GM23248 (cell line): ENCODE data around the gene GNAI2. TPM values are rescaled to one million over a fixed set of nuclear protein-coding genes. Genes with fewer than 3 reads are reported as not detected.
A peak's percentile ranks its signal among the peaks of the same experiment; 100 is the strongest.

Experiments
- DNase-seq: peaks from one replicate; pipeline ENCODE4 v3.0.0-alpha.2; 2015
- H2AFZ ChIP-seq: fragments of 200-600 bp; sonication (generic); 2 replicates; pipeline ENCODE4 v1.6.1; 2016; ENCODE audit warnings: antibody characterized with exemption
- H3F3A ChIP-seq: fragments of 200-600 bp; sonication (generic); 2 replicates; pipeline ENCODE4 v1.6.1; 2016; ENCODE audit warnings: mild to moderate bottlenecking, antibody characterized with exemption, mixed run types; ENCODE audit not compliant: insufficient read depth
- H3K27ac ChIP-seq: fragments of 200-600 bp; sonication (generic); 2 replicates; pipeline ENCODE4 v1.5.1; 2016; ENCODE audit warnings: mild to moderate bottlenecking
- H3K27me3 ChIP-seq: fragments of 200-600 bp; sonication (generic); replicated peaks from 2 replicates; pipeline ENCODE4 v1.6.1; 2016; ENCODE audit warnings: mild to moderate bottlenecking; ENCODE audit not compliant: insufficient read depth
- H3K36me3 ChIP-seq: fragments of 200-600 bp; sonication (generic); 2 replicates; pipeline ENCODE4 v1.6.1; 2016; ENCODE audit warnings: low read depth, mild to moderate bottlenecking
- H3K4me1 ChIP-seq: fragments of 200-600 bp; sonication (generic); 2 replicates; pipeline ENCODE4 v1.6.1; 2016; ENCODE audit warnings: mild to moderate bottlenecking; ENCODE audit not compliant: insufficient read depth
- H3K4me2 ChIP-seq: fragments of 200-600 bp; sonication (generic); one replicate; pipeline ENCODE4 v1.6.1; 2016; ENCODE audit warnings: mild to moderate bottlenecking; ENCODE audit not compliant: unreplicated experiment
- H3K4me3 ChIP-seq: fragments of 200-600 bp; sonication (generic); 2 replicates; pipeline ENCODE4 v1.5.1; 2016; ENCODE audit warnings: mild to moderate bottlenecking
- H3K79me2 ChIP-seq: fragments of 200-600 bp; sonication (generic); 2 replicates; pipeline ENCODE4 v1.6.1; 2016; ENCODE audit warnings: mild to moderate bottlenecking; ENCODE audit not compliant: insufficient read depth
- H3K9ac ChIP-seq: fragments of 200-600 bp; sonication (generic); 2 replicates; pipeline ENCODE4 v1.6.1; 2016; ENCODE audit warnings: mild to moderate bottlenecking
- H3K9me2 ChIP-seq: fragments of 200-600 bp; sonication (generic); 2 replicates; pipeline ENCODE4 v1.6.1; 2016; ENCODE audit warnings: mixed run types, mild to moderate bottlenecking, moderate library complexity; ENCODE audit not compliant: insufficient read depth
- H3K9me3 ChIP-seq: fragments of 200-600 bp; sonication (generic); one replicate; pipeline ENCODE4 v1.6.1; 2017; ENCODE audit warnings: low read depth
- H4K20me1 ChIP-seq: fragments of 200-600 bp; sonication (generic); 2 replicates; pipeline ENCODE4 v1.6.0; 2016; ENCODE audit not compliant: insufficient read depth
- EZH2 ChIP-seq: fragments of 200-600 bp; sonication (generic); IDR thresholded peaks from 2 replicates; pipeline ENCODE4 v1.6.1; 2018; ENCODE audit warnings: antibody characterized with exemption, mild to moderate bottlenecking; ENCODE audit not compliant: insufficient read depth, poor library complexity, severe bottlenecking
- EZH2phosphoT487 ChIP-seq: fragments of 200-600 bp; sonication (generic); IDR thresholded peaks from 2 replicates; pipeline ENCODE4 v1.6.1; 2018; ENCODE audit warnings: antibody characterized with exemption, moderate library complexity, mild to moderate bottlenecking, low read depth; ENCODE audit not compliant: insufficient read depth
- WGBS, 2 experiments: methylation state at CpG; one replicate each; pipeline ENCODE4 v1.1.6; 2015 to 2017; ENCODE audit warnings: low lambda C conversion rate in 2 of 2, low coverage in 1 of 2; ENCODE audit errors: missing lambda C conversion rate in 2 of 2; 5-methylcytosine and 5-hydroxymethylcytosine counted together
- in situ Hi-C: fragments of 300-500 bp; cut with MboI; formaldehyde crosslinking; loops from 2 replicates; pipeline ENCODE4 v1.15.0; 2020
- polyA plus RNA-seq: library from polyadenylated mRNA; unstranded; fragments of >200 nt; fragmentation: Nextera tagmentation; extraction: Ambion mirVana; gene quantifications from 2 replicates; pipeline ENCODE4 v1.2.1, GENCODE V29; 2016
- total RNA-seq: library from RNA; depleted of rRNA; stranded (reverse); fragments of >200 nt; shearing (Covaris generic); gene quantifications from 2 replicates; pipeline ENCODE4 v1.2.3, GENCODE V29; 2014

The GNAI2 gene
- total and polyA plus RNA-seq, 2 experiments from 2014 or later = 424 to 427 TPM

DNA sequence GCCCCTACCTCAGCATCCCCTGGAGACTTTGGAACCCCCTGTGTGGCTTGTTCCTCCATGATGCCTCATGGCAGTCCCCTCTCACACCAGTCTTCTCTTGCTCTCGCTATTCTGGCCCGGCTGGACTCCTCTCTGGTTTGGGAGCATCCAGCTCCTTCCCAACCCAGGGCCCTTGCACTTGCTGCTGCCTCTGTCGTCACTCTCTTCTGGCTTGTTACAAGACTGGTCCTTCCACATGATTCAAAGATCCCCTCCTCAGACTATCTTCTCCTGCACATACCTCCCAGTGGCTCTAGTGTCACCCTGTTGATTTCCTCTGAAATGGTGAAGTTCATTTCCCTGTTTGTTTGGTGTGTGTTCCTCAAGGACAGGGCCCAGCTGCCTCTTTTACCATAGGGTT, 6.5 kb upstream of the GNAI2 start:
- Histone ChIP-seq H3K9me3 (no peaks in the 10 kb centered on the region), H3K36me3 (no peaks in the 10 kb centered on the region), H3K4me2 (no peak overlapping the region), H3K4me1 (peaks cover 4% of the 10 kb centered on the region; the same call in 1 of the 2 replicates), H3K9ac (no peak overlapping the region), H3K4me3 (no peak overlapping the region), H4K20me1 (no peaks in the 10 kb centered on the region), H3K79me2 (no peaks in the 10 kb centered on the region), H3F3A (no peaks in the 10 kb centered on the region), H3K9me2 (no peaks in the 10 kb centered on the region), H3K27me3 (no peaks in the 10 kb centered on the region), H3K27ac (no peak overlapping the region), H2AFZ (no peak overlapping the region)
- 94 to 100% methylated on average over 3 of the region's 3 CpGs for WGBS, 2 experiments
- in situ Hi-C loops = no loop called here
- DNase-seq = no peak
- TF ChIP-seq EZH2 (no peak), EZH2phosphoT487 (no peak)

GRCh38 chr3:50230104-50230793, 5.8 kb upstream of the GNAI2 start:
- Histone ChIP-seq H3K9me2 (no peaks in the 10 kb centered on the region), H3K27ac (no peak overlapping the region), H3K9ac (no peak overlapping the region), H2AFZ (no peak overlapping the region), H3F3A (no peaks in the 10 kb centered on the region), H3K4me3 (no peak overlapping the region), H3K27me3 (no peaks in the 10 kb centered on the region), H3K79me2 (no peaks in the 10 kb centered on the region), H3K36me3 (no peaks in the 10 kb centered on the region), H3K4me2 (no peak overlapping the region), H4K20me1 (no peaks in the 10 kb centered on the region), H3K4me1 (peaks cover 5% of the 10 kb centered on the region; the same call in 1 of the 2 replicates), H3K9me3 (no peaks in the 10 kb centered on the region)
- in situ Hi-C loops = no loop called here
- DNase-seq = no peak
- 84 to 86% methylated on average over 7 to 8 of the region's 8 CpGs for WGBS, 2 experiments
- no peak for TF ChIP-seq EZH2phosphoT487
- no peak for TF ChIP-seq EZH2

DNA sequence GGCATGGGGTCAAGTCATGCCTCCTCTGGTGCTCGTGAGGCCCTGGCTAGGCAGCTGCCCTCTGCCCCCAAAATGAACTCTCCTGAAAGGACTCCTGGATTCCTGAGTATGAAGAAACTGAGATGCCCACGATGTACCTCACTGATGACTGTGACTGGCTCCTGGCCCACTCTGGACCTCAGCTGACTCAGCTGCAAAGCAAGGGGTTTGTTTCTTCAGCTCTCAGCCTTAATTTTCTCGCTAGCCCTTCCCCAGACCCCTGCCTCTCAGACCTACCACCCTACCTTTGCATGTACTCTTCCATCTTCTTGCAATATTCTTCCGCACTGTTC, 5.2 kb upstream of the GNAI2 start:
- 54 to 59% methylated on average over 4 of the region's 4 CpGs for WGBS, 2 experiments
- Histone ChIP-seq H3K4me1 (peaks cover 7% of the 10 kb centered on the region; the same call in 1 of the 2 replicates), H3K27me3 (no peaks in the 10 kb centered on the region), H4K20me1 (no peaks in the 10 kb centered on the region), H3K4me3 (no peak overlapping the region), H3K27ac (no peak overlapping the region), H3K4me2 (no peak overlapping the region), H3K9me2 (no peaks in the 10 kb centered on the region), H3K9me3 (no peaks in the 10 kb centered on the region), H3K9ac (no peak overlapping the region), H2AFZ (no peak overlapping the region), H3F3A (no peaks in the 10 kb centered on the region), H3K79me2 (no peaks in the 10 kb centered on the region), H3K36me3 (no peaks in the 10 kb centered on the region)
- DNase-seq = peak; percentile 78
- in situ Hi-C loops = no loop called here
- TF ChIP-seq EZH2phosphoT487 (no peak), EZH2 (no peak)

DNA sequence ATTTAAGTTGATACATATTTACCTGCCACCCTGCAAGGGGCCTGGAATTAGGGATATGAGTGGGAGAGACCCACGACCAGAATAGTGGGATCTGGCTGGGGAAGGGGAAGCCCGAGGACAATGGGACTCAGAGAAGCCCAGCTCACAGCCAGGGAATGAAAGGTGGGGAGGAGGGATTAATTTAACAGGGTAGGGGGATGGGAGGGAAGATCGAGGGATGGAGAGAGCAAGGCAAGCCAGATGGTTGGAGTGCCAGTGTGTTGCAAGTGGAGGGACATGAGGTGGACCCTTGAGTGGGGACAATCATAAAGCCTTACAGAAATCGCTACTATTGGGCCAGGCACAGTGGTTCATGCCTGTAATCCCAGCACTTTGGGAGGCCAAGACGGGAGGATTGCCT, 4.4 kb upstream of the GNAI2 start:
- H3K36me3 ChIP-seq = no peaks in the 10 kb centered on the region
- no peak overlapping the region for H3K27ac ChIP-seq
- H3K4me2 ChIP-seq = no peak overlapping the region
- H2AFZ ChIP-seq = no peak overlapping the region
- H3K9me3 ChIP-seq = no peaks in the 10 kb centered on the region
- no peaks in the 10 kb centered on the region for H3K9me2 ChIP-seq
- WGBS, 2 experiments = 76 to 77% methylated on average over 5 of the region's 5 CpGs
- peaks cover 7% of the 10 kb centered on the region; the same call in 1 of the 2 replicates for H3K4me1 ChIP-seq
- no peak overlapping the region for H3K4me3 ChIP-seq
- peaks cover 5% of the 10 kb centered on the region for H3K79me2 ChIP-seq
- in situ Hi-C loops = no loop called here
- no peak overlapping the region for H3K9ac ChIP-seq
- DNase-seq = no peak
- TF ChIP-seq EZH2 = no peak
- no peak for TF ChIP-seq EZH2phosphoT487
- H3F3A ChIP-seq = no peaks in the 10 kb centered on the region
- H3K27me3 ChIP-seq = no peaks in the 10 kb centered on the region
- H4K20me1 ChIP-seq = no peaks in the 10 kb centered on the region
